Kidney (tissue), 14 donors: ENCODE results near the gene IFRD2. TPM values are rescaled to one million over a fixed set of nuclear protein-coding genes. Genes with fewer than 3 reads are reported as not detected.
"Not testable (repeated sequence)": the region's sequence is repeated elsewhere in the genome, so short reads cannot be mapped to it uniquely, and the experiment has no call there.

Experiments used
- DNase-seq, 5 donors: peaks; one replicate each; pipeline ENCODE4 v3.0.0-alpha.2; 2013 to 2020
- FAIRE-seq: peaks from 2 replicates; lab custom pipeline; 2012; peaks lifted over from hg19 to GRCh38; lab: Jason Lieb, UNC
- H3K27ac ChIP-seq, 2 donors: one replicate each; pipeline ENCODE4 v1.7.0; 2013; ENCODE audit warnings: low read depth in 2 of 2, low read length in 2 of 2, inconsistent platforms in 1 of 2
- H3K27me3 ChIP-seq: one replicate; pipeline ENCODE4 v1.7.1; 2013; ENCODE audit warnings: low read length, inconsistent platforms; ENCODE audit not compliant: control insufficient read depth, insufficient read depth
- H3K36me3 ChIP-seq, 3 donors: one replicate each; pipeline versions ENCODE4 v1.7.0 to v1.7.1; 2013; ENCODE audit warnings: low read length in 3 of 3, control low read depth in 1 of 3, inconsistent platforms in 1 of 3; ENCODE audit not compliant: insufficient read depth in 3 of 3, control insufficient read depth in 2 of 3
- H3K4me1 ChIP-seq, 3 donors: one replicate each; pipeline versions ENCODE4 v1.7.0 to v1.7.1; 2013; ENCODE audit warnings: low read length in 3 of 3, inconsistent platforms in 1 of 3, low read depth in 1 of 3; ENCODE audit not compliant: control insufficient read depth in 2 of 3, insufficient read depth in 2 of 3
- H3K4me3 ChIP-seq, 3 donors: one replicate each; pipeline versions ENCODE4 v1.7.0 to v1.8.1; 2013; ENCODE audit warnings: low read length in 3 of 3, control low read depth in 1 of 3, inconsistent platforms in 1 of 3
- H3K9ac ChIP-seq, 3 donors: one replicate each; pipeline versions ENCODE4 v1.7.0 to v1.7.1; 2013; ENCODE audit warnings: low read length in 3 of 3, control low read depth in 1 of 3, inconsistent platforms in 1 of 3
- H3K9me3 ChIP-seq, 3 donors: one replicate each; pipeline versions ENCODE4 v1.7.0 to v1.7.1; 2013; ENCODE audit warnings: low read length in 3 of 3, control low read depth in 1 of 3, inconsistent platforms in 1 of 3; ENCODE audit not compliant: control insufficient read depth in 2 of 3, insufficient read depth in 1 of 3
- intact Hi-C: fragments of 100-400 bp; cut with DNase I; formaldehyde crosslinking; loops from one replicate; pipeline ENCODE4 v1.11.1; 2022
- polyA plus RNA-seq: library from polyadenylated mRNA; stranded (reverse); fragments of 350-450 nt; fragmentation: Illumina TruSeq; extraction: RNeasy Lipid Tissue Mini Kit (QIAGEN cat#74804); gene quantifications from one replicate; pipeline ENCODE4 v1.2.3, GENCODE V29; 2014; ENCODE audit warnings: low read depth, low replicate concordance; ENCODE audit not compliant: insufficient read depth
- total RNA-seq: library from RNA; stranded (reverse); fragmentation: NEBNext Ultra II Directional; extraction: Animal tissue kit (Norgen Biotek cat#: 25700); gene quantifications from one replicate; pipeline ENCODE4 v1.2.1, GENCODE V29; 2021
- TF ChIP-seq, protein P1 (sequence below): IDR thresholded peaks from 3 replicates; pipeline ENCODE4 v1.5.1; 2012; ENCODE audit warnings: mild to moderate bottlenecking, moderate library complexity, borderline replicate concordance; ENCODE audit not compliant: insufficient read depth; ENCODE audit errors: extremely low read depth
- donor health status: control.
- donor health status: control.
- donor health status: control.
- donor health status: control.
- donor health status: control.
- donor health status: DM: yes; HTN: yes; CAD: no.
- donor health status: Normal renal cell carcinoma (clear cell type).

The IFRD2 gene
- total and polyA plus RNA-seq, 2 donors from 2014 or later: 54.1 to 78.1 TPM

DNA sequence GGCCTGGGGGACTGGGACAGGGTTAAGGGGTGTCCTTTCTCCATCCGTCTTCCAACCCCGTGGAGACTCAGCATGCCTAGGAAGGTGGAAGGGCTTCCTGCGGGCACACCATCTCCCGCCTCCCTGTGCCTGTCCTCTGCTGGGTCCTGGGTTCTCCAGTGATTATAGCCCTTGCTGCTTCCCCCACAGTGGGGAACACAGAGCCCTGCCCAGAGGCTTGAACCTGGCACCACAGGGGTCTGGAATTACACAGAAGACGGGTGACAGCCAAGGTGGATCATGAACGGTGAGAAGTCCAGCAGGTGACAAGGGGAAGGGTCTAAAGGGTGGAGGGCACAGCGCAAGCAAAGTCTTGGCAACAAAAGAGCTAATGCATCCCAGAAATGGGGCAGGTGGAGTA is 29.5 kb downstream of the IFRD2 start:
- TF ChIP-seq, protein P1, sequence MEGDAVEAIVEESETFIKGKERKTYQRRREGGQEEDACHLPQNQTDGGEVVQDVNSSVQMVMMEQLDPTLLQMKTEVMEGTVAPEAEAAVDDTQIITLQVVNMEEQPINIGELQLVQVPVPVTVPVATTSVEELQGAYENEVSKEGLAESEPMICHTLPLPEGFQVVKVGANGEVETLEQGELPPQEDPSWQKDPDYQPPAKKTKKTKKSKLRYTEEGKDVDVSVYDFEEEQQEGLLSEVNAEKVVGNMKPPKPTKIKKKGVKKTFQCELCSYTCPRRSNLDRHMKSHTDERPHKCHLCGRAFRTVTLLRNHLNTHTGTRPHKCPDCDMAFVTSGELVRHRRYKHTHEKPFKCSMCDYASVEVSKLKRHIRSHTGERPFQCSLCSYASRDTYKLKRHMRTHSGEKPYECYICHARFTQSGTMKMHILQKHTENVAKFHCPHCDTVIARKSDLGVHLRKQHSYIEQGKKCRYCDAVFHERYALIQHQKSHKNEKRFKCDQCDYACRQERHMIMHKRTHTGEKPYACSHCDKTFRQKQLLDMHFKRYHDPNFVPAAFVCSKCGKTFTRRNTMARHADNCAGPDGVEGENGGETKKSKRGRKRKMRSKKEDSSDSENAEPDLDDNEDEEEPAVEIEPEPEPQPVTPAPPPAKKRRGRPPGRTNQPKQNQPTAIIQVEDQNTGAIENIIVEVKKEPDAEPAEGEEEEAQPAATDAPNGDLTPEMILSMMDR: no peak
- Histone ChIP-seq H3K27ac (no peak overlapping the region), H3K9me3 (no peaks in the 10 kb centered on the region), H3K9ac (no peak overlapping the region), H3K4me3 (no peak overlapping the region), H3K4me1 (peaks cover 0 to 44% (median 26%) of the 10 kb centered on the region in 3 donors), H3K36me3 (peaks cover 0 to 6% (median 0%) of the 10 kb centered on the region in 3 donors), H3K27me3 (no peaks in the 10 kb centered on the region)
- FAIRE-seq (no peak), DNase-seq (no peak)
- intact Hi-C loops: no loop called here

- intact Hi-C loops, DNase-seq, H3K4me3 ChIP-seq, FAIRE-seq, H3K9ac ChIP-seq, H3K9me3 ChIP-seq, H3K27ac ChIP-seq, H3K27me3 ChIP-seq: not testable (repeated sequence)
- peaks cover 0 to 11% (median 1%) of the 10 kb centered on the region in 3 donors for H3K36me3 ChIP-seq
- peaks cover 0 to 41% (median 23%) of the 10 kb centered on the region in 3 donors for H3K4me1 ChIP-seq
Observed at GRCh38 chr3:50262200-50262599, 30.0 kb downstream of the IFRD2 start.

- peaks cover 0 to 36% (median 18%) of the 10 kb centered on the region in 3 donors for H3K4me1 ChIP-seq
- FAIRE-seq (no peak), DNase-seq (no peak)
- H3K9ac ChIP-seq: peak overlapping the region in 1 of 3 donors; percentile 87
- H3K36me3 ChIP-seq: peaks cover 3 to 18% (median 6%) of the 10 kb centered on the region in 3 donors
- intact Hi-C loops: no loop called here
- peak overlapping the region in 1 of 2 donors; percentile 40 for H3K27ac ChIP-seq
- H3K27me3 ChIP-seq: no peaks in the 10 kb centered on the region
- no peaks in the 10 kb centered on the region for H3K9me3 ChIP-seq
- no peak overlapping the region for H3K4me3 ChIP-seq
- TF ChIP-seq, protein P1: no peak
Observed at GRCh38 chr3:50261505-50261904, 30.7 kb downstream of the IFRD2 start.

DNA sequence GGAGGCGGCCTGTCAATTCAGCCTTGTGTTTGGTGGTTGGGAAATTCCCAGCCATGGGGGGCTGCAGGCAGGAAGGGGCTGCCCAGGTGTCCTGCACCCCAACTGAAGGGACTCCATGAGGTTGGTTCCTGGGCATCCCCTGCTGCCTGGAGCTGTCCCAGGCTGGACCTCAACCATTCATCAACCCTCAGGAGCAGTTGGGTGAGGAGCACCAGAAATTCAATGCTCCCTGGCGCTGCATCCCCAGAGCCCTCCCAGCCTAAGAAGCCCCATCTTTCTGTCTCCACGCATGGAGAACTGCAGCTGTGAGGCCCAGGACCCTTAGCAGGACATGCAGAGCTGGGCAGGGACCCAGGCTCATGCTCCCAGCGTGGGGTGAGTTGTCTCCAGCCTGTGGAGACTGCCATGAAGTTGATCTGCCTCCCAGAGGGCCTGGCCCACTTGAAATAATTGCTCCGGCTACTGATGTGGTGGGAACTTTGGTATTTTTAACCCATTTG is 31.2 kb downstream of the IFRD2 start:
- Histone ChIP-seq H3K4me1 (peaks cover 0 to 30% (median 13%) of the 10 kb centered on the region in 3 donors), H3K27me3 (no peaks in the 10 kb centered on the region), H3K27ac (peak overlapping the region; percentile 41 to 90), H3K36me3 (peaks cover 4 to 21% (median 11%) of the 10 kb centered on the region in 3 donors), H3K4me3 (peak overlapping the region in 1 of 3 donors; percentile 23), H3K9ac (peak overlapping the region in 2 of 3 donors; percentile 87 to 92), H3K9me3 (no peaks in the 10 kb centered on the region)
- intact Hi-C loops: no loop called here
- FAIRE-seq (no peak), DNase-seq (peak in 3 of 5 donors; percentile 54 to 66 (median 60))
- TF ChIP-seq, protein P1: no peak
